HG03045 (cell line): ENCODE data around the gene ZMYND15.

ENCODE experiments used
- ATAC-seq: cut with Tn5 transposase; IDR thresholded peaks from one replicate; pipeline ENCODE4 v1.9.1; 2021; ENCODE audit warnings: mild to moderate bottlenecking, moderate library complexity; ENCODE audit not compliant: unreplicated experiment

Gene ZMYND15

DNA sequence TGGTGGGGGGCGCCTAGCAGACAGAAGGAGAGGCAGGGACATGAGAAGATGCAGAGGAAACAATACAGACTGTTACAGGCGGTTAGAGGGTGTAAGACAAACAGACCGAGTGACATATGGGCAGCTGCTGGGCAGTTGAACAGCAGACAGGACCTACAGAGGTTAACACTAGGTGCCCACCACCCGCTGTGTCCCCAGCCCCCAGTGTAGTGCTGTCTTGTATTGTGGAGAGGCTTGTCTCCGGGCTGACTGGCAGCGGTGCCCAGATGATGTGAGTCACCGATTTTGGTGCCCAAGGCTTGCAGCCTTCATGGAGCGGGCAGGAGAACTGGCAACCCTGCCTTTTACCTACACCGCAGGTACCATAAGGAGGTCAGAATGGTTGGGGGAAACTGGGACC, 2.5 kb downstream of the ZMYND15 start:
- no peak for ATAC-seq

DNA sequence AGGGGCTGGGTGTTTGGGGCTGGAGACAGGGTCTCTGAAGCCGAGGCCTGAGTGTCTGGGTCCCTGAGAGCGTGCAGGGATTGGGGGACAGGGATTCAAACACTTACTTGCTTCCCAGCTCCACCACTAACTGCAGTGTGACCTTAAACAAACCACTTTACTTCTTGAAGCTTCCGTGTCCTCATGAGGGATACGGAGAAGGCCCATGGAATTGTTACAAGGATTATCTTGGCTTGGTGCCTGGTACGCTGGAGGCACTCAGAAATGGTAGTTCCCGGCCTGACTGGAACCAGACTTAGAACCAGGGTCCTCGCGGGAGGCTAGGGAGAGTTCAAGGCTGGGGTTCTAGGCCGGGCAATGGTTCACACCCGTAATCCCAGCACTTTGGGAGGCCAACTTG, 3.0 kb downstream of the ZMYND15 start:
- ATAC-seq = no peak

- ATAC-seq = no peak
Measured at GRCh38 chr17:4743216-4743615, 3.6 kb downstream of the ZMYND15 start.

DNA sequence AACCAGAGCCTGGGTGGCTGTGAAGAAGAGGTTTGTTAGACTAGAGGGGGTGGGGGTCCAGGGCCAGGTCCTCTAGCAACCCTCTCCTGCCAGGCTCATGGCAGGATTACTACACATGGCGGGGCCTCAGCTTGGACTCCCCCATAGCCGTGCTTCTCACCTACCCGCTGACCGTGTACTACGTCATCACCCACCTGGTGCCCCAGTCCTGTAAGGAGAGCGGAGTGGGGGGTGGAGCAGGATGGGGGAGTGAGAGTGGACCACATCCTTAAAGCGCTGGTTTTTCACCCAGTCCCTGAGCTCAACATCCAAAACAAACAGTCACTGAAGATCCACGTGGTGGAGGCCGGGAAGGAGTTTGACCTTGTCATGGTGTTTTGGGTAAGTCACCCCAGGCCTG, 4.3 kb downstream of the ZMYND15 start:
- ATAC-seq = no peak

DNA sequence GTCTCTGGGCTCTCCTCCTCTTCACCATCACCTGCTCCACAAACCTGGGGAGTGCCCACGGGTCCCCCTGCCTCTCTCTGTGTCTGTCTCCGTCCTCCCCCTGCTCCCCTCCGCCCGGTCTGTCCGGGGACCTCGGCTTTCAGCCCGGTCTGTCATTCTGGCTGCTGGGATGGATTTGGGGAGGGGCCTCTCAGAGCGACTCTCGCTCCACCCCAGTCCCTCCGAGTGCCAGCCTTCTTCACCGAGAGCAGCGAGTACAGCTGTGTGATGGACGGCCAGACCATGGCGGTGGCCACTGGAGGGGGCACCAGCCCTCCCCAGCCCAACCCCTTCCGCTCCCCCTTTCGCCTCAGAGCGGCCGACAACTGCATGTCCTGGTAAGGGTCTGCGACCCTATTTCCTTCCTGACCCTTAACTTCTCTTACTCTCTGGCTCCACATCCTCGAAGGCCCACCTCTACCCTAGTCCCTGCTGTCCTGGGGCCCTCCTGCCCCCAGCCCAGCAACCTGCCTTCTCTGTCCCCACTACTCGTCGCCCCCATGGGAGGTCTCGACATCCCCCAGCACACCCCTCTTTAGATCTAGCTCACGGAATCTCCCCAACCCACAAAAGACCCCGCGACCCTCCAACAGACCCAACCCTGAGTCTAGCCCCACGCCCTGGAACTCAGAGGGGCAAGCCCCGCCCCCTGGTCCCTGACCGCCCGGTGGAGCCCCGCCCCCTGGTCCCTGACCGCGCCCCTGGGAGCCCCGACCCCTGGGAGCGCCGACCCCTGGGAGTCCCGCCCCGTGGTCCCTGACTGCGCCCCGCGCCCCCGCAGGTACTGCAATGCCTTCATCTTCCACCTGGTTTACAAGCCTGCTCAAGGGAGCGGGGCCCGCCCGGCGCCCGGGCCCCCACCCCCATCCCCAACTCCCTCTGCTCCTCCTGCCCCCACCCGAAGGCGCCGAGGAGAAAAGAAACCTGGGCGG, 5.7 kb downstream of the ZMYND15 start:
- no peak for ATAC-seq

DNA sequence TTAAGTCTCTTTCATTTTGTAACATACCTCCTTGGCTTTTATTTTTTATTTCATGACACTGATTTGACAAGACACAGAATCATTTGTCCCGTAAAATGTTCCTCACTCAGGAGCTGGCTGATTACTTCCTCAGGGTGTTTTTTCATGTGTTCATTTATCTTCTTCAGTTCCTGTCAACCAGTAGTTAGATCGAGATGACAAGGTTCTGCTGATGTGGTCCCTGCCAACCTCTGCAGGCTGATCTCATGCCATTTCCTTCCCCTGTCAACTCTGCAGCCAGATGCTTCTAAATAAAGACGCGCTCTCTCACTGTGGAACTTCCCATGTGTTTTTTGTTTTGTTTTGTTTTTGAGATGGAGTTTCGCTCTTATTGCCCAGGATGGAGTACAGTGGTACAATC, 8.2 kb downstream of the ZMYND15 start:
- no peak for ATAC-seq

GRCh38 chr17:4748686-4749085, 9.1 kb downstream of the ZMYND15 start:
- ATAC-seq = no peak

GRCh38 chr17:4750606-4751005, 11.0 kb downstream of the ZMYND15 start:
- no peak for ATAC-seq

DNA sequence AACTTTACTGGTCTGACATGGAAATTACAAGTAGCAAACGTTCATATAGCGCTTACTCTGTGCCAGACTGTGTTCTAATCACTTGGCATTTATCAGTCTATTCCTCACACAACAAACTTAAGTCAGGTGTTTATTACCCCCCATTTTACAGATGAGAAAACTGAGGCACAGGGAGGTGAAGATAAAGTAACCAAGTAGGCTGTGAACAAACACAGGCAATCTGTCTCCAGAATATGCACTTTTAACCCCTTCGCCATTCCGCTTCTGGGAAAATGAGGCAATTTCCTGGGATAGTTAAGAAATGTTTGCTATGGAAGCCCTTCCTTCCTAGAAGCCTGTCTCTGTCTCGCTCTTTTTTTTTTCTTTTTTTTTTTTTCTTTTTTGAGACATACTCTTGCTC, 12.3 kb downstream of the ZMYND15 start:
- ATAC-seq = no peak

DNA sequence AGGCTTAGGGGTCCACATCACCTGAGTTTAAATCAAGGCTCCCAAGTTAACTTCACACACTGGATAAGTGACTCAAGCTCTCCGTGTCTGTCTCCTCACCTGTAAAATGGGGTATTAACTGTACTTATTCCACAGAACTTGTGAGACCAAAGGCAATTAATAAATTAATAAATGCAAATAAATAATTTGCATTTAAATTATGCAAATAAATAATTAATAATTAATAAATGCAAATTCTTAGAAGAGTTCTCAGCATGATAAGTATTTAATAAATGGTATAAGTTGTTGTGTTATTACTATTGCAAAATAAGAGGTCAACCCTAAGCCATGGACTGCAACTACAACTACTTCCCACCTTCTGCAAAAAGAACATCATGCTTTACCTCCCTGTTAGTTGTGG, 13.8 kb downstream of the ZMYND15 start:
- ATAC-seq = no peak

- no peak for ATAC-seq
Measured at GRCh38 chr17:4759776-4760236, 20.2 kb downstream of the ZMYND15 start.

DNA sequence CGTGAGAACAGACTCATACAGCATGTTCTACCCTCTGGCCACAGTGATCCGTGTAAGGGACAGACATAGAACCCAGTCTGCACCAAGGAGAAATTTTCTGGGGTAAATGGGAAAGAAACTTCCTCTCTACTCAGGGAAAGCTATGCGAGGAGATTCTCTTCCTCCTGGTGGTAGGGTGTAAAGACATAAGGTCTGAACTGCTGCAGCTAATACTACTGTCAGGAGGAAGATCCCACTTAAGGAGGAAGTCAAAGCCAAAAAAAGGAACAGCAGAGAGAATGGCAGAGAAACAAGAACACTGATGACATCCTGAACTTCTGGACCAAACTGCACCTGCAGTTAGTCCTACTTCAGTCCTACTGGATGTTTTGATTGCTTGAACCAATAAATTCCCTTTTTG, 25.0 kb downstream of the ZMYND15 start:
- ATAC-seq = no peak

DNA sequence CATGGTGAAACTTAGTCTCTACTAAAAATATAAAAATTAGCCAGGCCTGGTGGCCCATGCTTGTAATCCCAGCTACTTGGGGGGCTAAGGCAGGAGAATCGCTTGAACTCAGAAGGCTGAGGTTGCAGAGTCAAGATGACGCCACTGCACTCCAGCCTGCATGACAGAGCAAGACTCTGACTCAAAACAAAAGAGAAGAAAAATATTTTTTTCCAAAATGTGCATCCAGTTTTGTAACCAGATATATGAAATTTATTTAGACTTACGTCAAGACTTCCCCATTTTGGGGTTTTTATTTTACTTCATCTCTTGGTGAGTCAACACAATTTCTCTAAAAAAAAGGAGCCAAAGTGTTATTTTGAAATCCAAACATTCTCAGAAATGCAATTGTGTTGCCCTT, 26.6 kb downstream of the ZMYND15 start:
- no peak for ATAC-seq

DNA sequence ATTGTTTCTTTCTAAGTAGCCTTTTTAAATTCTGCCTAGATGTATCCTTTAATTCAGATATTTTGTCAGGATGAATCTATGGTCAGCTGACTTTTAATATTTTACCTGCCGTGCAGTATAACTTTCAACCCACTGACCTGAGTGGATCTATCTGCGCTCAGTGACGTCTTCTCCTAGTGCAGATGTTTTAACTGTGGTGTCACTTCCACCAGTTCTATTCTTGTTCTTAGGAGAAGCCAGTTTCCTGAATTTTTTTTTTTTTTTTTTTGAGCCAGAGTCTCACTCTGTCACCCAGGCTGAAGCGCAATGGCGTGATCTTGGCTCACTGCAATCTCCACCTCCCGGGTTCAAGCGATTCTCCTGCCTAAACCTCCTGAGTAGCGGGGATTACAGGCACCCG, 27.1 kb downstream of the ZMYND15 start:
- no peak for ATAC-seq

DNA sequence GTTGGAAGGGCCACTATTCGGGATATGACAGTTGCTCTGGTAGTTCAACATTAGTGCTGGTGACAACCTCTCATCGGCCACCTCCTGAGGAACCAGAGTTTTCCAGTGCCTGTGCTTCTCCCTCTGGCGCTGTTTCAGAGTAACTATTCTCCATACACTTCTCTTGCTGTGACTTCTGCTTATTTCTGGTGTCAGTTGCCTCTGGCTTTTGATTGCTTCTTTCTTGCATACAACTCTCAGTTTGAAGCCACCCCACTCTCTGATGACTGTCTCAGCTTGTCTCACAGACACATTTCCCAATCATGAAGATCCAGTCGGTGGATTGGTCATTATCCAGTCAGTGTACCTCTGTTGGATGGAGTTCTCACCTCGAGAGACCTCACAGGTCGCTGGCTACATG, 28.7 kb downstream of the ZMYND15 start:
- ATAC-seq = no peak

GRCh38 chr17:4769628-4770027, 30.0 kb downstream of the ZMYND15 start:
- ATAC-seq = no peak

- no peak for ATAC-seq
Measured at GRCh38 chr17:4771519-4772234, 32.0 kb downstream of the ZMYND15 start, which contains the start of gene TM4SF5. Gene TM4SF5 (plus strand): TSS chr17:4771886. CDS start chr17:4771923, 37 bp downstream.

DNA sequence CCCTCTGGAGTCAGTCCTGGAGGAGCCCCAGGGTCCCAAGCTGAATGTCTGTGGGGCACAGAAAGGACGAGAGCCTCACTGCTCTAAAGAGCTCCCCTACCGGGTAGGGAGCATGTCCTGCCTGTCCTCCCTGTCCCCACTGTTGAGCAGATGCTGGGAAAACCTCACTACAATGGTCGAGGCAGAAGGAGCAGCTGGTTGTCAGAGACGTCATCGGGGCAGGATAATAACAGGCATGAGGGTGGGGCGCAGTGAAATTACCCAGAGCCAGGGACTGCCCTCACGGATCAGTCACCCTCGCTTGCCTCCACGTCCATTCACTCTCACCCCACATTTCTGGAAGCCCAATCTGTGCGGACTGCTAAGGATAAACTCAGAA, 32.6 kb downstream of the ZMYND15 start:
- no peak for ATAC-seq

DNA sequence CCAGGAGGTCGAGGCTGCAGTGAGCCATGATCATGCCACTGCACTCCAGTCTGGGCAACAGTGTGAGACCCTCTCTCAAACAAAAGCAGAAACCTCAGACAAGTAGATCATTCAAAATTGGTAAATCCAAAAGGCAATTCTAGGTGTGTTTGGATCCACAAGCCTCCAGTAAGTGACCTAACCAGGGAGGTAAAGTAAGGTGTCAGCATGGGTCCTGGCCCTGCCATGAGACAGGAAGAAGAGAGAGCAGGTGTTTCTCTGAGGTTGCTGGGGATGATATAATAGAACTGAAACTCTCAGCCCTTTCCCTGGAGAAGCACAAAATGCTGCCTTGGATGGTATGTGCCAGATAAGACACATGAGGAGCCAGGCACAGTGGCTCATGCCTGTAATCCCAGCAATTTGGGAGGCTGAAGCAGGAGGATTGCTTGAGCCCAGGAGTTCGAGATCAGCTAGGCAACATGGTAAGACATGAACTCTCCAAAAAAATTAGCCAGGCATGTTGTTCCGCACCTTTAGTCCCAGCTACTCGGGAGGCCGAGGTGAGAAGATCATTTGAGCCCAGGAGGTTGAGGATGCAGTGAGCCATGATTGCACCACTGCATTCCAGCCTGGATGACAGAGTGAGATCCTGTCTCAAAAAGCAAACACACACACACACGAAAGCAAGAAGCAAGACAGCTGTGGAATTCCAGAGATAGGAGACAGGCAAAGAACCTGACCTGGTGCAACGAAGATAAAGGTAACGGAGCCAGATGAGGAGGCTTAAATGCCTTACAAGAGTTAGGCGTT, 38.5 kb downstream of the ZMYND15 start:
- no peak for ATAC-seq

- no peak for ATAC-seq
Measured at GRCh38 chr17:4780325-4780955, 40.8 kb downstream of the ZMYND15 start.

DNA sequence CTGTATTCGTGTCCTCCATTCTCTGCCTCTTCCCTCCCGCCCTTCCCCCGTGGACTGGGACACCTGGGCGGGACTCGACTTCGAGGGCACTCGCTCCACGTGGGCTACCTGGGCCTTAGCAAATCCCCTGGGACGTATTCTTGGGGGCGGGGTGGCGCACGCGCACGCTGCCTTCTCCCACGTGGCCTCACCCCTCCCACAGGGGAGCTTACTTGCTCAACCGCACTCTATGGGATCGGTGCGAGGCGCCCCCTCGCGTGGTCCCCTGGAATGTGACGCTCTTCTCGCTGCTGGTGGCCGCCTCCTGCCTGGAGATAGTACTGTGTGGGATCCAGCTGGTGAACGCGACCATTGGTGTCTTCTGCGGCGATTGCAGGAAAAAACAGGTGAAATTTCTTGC, 43.0 kb downstream of the ZMYND15 start:
- ATAC-seq = no peak
